ENCODE data around the gene SMARCD2. TPM values are rescaled to one million over a fixed set of nuclear protein-coding genes. Genes with fewer than 3 reads are reported as not detected.

SMARCD2 gene
- total RNA-seq, 1 donor from 2014 or later = 34.6 TPM

GRCh38 chr17:63783522-63783921 is 59.0 kb downstream of the SMARCD2 start:
- H3K4me3 Mint-ChIP-seq (ENCODE audit: unreplicated experiment) = no peak overlapping the region
- TF ChIP-seq CTCF (IDR thresholded peaks at IDR 0.05) = no peak
- no peaks in the 10 kb centered on the region for H3K9me3 Mint-ChIP-seq (ENCODE audit: low read depth)
- peaks cover 31% of the 10 kb centered on the region for H3K4me1 Mint-ChIP-seq (ENCODE audit: low read depth)
- no peaks in the 10 kb centered on the region for H3K27me3 Mint-ChIP-seq (ENCODE audit: low read depth)
- peaks cover 14% of the 10 kb centered on the region for H3K36me3 Mint-ChIP-seq (ENCODE audit: low read depth)
- no peak overlapping the region for H3K27ac Mint-ChIP-seq (ENCODE audit: unreplicated experiment)
- no peak for DNase-seq (ENCODE audit: low spot score)

Other genes with a start within 250 kb of the SMARCD2 start
- 17.3 to 19.3 TPM (median 18.3 TPM) in 3 replicates for gene TACO1, start 241.8 kb downstream of the SMARCD2 start, total RNA-seq
- gene MAP3K3, start 220.3 kb downstream of the SMARCD2 start, total RNA-seq = 35.8 to 38.2 TPM (median 37.7 TPM) in 3 replicates
- gene LIMD2, start 142.6 kb downstream of the SMARCD2 start, total RNA-seq = 24.7 to 33.3 TPM (median 32.2 TPM) in 3 replicates
- 26.2 to 47.3 TPM (median 27.1 TPM) in 3 replicates for gene STRADA, start 100.9 kb downstream of the SMARCD2 start, total RNA-seq
- gene CCDC47, start 69.1 kb downstream of the SMARCD2 start, total RNA-seq = 63.5 to 65.1 TPM (median 64.9 TPM) in 3 replicates
- 94.6 to 120 TPM (median 99.0 TPM) in 3 replicates for gene DDX42, start 68.5 kb downstream of the SMARCD2 start, total RNA-seq
- gene PSMC5, start 15.3 kb downstream of the SMARCD2 start, total RNA-seq = 92.3 to 112 TPM (median 94.9 TPM) in 3 replicates
- 26.5 to 41.4 TPM (median 27.9 TPM) in 3 replicates for gene FTSJ3, start 15.0 kb downstream of the SMARCD2 start, total RNA-seq
- gene CSH2, start 31.0 kb upstream of the SMARCD2 start, total RNA-seq = 6.9 TPM in 1 of 3 replicates, not detected in the others
- gene GH2, start 39.3 kb upstream of the SMARCD2 start, total RNA-seq = not detected in 3 replicates
- 14.0 TPM in 1 of 3 replicates, not detected in the others for gene CSH1, start 53.9 kb upstream of the SMARCD2 start, total RNA-seq
- gene CSHL1, start 68.6 kb upstream of the SMARCD2 start, total RNA-seq = 0.68 TPM in 1 of 3 replicates, not detected in the others
- gene GH1, start 76.2 kb upstream of the SMARCD2 start, total RNA-seq = not detected in 3 replicates
- not detected in 3 replicates for gene CD79B, start 89.6 kb upstream of the SMARCD2 start, total RNA-seq
- gene SCN4A, start 130.2 kb upstream of the SMARCD2 start, total RNA-seq = not detected in 3 replicates
- 0.28 to 0.35 TPM in 2 of 3 replicates, not detected in the other for gene PRR29, start 155.7 kb upstream of the SMARCD2 start, total RNA-seq
- not detected in 3 replicates for gene ICAM2, start 177.9 kb upstream of the SMARCD2 start, total RNA-seq

Measured in chondrocyte (in vitro differentiated cells).